H4 (cell line): Measurements from ENCODE around the gene ALKBH7. TPM values are rescaled to one million over a fixed set of nuclear protein-coding genes. Genes with fewer than 3 reads are reported as not detected.

Experiments
- DNase-seq: peaks from one replicate; pipeline ENCODE4 v3.0.0-alpha.2; 2015; ENCODE audit warnings: low spot score
- total RNA-seq: library from RNA; depleted of rRNA; stranded (reverse); fragments of >200 nt; shearing (Covaris generic); gene quantifications from 2 replicates; pipeline ENCODE4 v1.2.3, GENCODE V29; 2014

The ALKBH7 gene
- total RNA-seq, 1 experiment from 2014 or later: 28.1 TPM

GRCh38 chr19:6364353-6364752 is 8.2 kb upstream of the ALKBH7 start:
- no peak for DNase-seq

DNA sequence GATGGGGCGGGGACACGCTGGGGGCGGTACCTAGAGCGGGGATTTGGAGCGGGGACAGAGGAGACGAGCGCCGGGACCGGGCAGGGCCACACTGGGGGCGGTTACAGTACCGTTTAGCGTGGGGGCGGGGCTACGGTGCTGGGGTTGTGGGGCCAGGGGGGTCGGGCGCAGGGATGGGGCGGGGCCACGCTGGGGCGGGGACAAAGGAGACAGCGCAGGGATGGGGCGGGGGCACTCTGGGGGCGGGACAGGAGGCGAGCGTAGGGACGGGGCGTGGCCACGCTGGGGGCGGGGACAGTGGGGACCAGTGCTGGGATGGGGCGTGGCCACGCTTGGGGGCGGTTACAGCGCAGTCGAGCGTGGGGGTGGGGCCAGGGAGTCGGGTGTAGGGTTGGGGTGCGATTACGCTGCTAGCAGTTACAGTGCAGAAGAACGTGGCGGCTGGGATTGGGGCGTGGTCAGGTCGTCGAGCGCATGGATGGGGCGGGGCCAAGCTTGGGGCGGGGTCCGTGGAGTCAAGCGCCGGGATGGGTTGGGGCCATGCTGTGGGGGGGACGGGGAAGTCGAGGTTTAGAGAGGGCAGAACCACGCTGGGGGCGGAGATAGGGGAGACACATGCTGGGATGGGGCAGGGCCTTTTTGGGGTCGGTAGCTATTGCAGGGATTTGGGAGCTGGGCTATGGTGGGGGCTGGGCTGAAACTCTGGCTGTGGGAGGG is 660 bp downstream of the ALKBH7 start:
- DNase-seq: peak; percentile 97

GRCh38 chr19:6373813-6374108 is 1.2 kb downstream of the ALKBH7 start:
- DNase-seq: no peak

- DNase-seq: no peak
These were observed 1.6 kb downstream of the ALKBH7 start for GRCh38 chr19:6374161-6374709.

GRCh38 chr19:6374711-6375410 is 2.3 kb downstream of the ALKBH7 start:
- no peak for DNase-seq

- no peak for DNase-seq
These were observed 2.9 kb downstream of the ALKBH7 start, which contains the start of gene PSPN for GRCh38 chr19:6375411-6376010. PSPN (minus strand) TSS chr19:6375933; CDS start chr19:6375849, 84 bp downstream.

GRCh38 chr19:6376512-6377190 is 4.1 kb downstream of the ALKBH7 start:
- DNase-seq: no peak

DNA sequence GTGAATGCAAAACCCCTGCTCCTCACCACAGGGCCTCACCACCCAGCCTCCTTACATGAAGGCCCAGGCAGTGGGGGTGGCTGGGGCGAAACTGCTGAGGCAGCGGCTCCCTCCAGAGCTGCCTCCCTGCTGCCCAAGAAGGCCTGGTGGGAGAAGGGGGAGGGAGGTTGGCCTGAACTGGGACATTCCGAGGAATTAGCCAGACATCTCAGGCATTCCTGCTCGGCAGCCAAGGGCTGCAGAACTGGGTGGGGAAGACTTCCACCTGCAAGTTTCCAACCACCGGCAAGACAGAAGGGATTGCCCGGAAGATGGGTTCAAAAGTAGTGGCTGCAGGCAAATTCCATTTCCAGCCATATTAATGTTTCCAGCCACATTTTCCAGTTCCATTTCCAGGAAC is 5.4 kb downstream of the ALKBH7 start:
- DNase-seq: no peak

DNA sequence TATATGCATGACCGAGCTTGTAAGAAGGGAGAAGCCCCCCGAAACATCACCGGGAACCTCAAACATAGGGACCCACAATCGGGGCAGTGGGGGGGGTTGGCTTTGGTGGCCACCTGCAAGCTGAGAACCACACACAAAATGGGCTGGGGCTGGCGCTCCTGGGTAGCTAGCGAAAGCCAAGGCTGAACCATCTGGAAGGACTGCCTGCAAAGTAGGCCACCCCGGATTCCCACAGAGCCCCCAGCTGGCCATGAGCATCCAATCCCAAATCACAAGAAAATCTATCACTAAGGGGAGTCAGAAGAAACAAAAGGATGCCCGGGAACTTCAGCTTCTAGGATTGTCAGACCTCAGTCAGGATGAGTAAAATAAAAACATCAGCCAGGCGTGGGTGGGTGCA is 5.9 kb downstream of the ALKBH7 start:
- no peak for DNase-seq

DNA sequence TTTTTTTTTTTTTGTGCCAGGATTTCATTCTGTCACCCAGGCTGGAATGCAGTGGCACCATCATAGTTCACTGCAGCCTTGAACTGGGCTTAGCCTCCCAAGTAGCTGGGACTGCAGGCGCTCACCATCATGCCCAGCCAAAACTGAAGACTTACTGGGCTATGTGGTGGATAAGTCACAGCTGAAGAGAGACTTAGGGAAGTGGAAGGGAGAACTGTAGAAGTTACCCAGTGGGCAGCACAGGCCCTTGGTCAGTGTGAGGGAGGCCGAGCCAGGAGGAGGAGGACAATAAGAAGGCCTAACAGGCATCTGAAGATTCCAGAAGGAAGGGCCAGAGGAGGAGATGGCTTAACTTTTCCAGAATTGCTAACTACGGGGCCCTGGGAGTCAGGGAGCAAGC is 7.2 kb downstream of the ALKBH7 start:
- DNase-seq: no peak

GRCh38 chr19:6381030-6381750 is 8.6 kb downstream of the ALKBH7 start:
- DNase-seq: no peak

- no peak for DNase-seq
These were observed 10.6 kb downstream of the ALKBH7 start for GRCh38 chr19:6383188-6383587.

- no peak for DNase-seq
These were observed 11.8 kb downstream of the ALKBH7 start for GRCh38 chr19:6384381-6384780.

DNA sequence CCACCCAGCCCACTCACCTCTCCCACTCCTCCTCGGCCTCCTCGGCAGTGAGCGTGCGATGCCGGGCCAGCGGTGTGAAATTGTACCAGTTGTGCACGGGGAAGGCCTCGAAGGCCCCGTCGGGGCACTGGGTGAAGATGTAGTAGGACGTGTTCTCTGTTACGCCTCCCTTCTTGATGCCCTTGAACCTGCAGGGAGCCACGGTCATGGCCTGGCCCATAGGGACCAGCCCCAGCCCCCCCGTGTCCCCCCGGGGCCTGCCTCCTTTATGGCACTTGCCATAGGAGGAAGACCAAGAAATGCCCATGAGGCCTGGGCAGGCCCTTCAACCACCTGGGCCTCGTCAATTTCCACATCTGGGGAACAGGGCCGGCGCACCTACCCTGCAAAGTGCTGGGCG is 14.8 kb downstream of the ALKBH7 start:
- DNase-seq: no peak

GRCh38 chr19:6392221-6393073 is 19.9 kb downstream of the ALKBH7 start:
- DNase-seq: no peak

- DNase-seq: peak; percentile 89
These were observed 20.7 kb downstream of the ALKBH7 start, which contains the start of gene GTF2F1 for GRCh38 chr19:6393074-6393982. GTF2F1 (minus strand) TSS chr19:6393164; CDS start chr19:6392995, 169 bp downstream.

DNA sequence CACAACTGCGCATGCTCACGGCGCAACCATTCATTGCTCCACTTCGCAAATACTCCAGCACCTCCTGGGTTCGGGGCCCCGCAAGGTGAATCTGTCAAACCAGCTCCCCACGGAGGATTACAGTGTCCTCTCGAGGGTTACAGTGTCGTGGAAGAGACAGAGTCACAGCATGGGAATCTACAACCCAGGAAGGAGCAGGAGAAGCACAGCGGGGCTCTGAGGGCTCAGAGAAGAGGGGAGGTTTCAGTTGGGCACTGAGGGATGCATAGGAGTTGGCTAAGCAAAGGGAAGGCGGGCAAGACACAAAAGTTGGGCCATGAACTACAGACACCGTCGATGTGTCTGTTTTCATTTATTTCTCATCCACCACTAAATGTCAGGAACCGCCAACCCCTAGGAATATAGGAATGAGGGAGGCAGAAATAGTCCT is 21.4 kb downstream of the ALKBH7 start:
- DNase-seq: no peak

DNA sequence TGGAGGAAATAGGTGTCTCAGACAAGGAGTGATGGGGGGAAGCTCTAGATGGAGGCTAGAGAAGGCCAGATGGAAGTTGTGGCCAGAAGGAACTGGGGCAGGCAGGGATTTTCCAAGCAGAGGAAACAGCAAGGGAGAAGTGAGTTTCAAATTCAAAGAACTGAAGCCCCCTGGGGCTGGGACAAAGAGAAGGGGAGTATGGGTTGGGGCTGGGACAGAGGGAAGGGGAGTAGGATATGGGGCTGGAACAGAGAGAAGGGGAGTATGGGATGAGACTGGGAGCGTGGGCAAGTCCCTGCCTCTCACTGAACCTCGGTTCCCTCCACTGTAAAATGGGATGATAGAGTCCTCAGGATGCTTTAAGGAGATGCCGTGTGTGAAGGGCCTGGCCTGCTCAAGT is 22.2 kb downstream of the ALKBH7 start:
- DNase-seq: no peak

GRCh38 chr19:6396305-6396704 is 23.7 kb downstream of the ALKBH7 start:
- no peak for DNase-seq
